Measurements from ENCODE around the gene P4HA2. TPM values are rescaled to one million over a fixed set of nuclear protein-coding genes. Genes with fewer than 3 reads are reported as not detected.

P4HA2 gene
- total and polyA plus RNA-seq, 2 of the 13 experiments (the other 11 are each of a cell fraction or from before 2014, with no cell fraction given): 37.7 to 126 TPM

DNA sequence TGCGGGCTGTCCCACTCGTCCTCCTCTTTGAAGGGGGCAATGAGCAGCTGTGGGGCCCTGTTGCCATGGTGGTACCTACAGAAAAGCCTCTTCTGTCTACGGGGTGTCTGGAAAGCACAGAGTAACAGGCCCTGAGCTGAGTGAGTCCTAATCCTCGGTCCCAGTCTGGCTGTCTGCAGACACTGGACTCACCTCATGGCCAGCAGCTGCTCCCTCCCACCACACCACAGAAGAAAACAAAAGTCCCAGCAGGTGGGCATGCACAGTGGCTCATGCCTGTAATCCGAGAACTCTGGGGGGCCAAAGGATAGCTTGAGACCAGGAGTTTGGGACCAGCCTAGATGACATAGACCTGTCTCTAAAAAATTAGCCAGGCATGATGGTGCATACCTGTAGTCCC is 19.9 kb downstream of the P4HA2 start:
- Histone ChIP-seq H3K4me1 (ENCODE audit: insufficient read depth, low read length) (no peaks in the 10 kb centered on the region), H3K36me3 (replicated peaks in 1 of 2; ENCODE audit: control insufficient read depth in 1 of 2, insufficient read depth in 2 of 2, low read length in 2 of 2) (peaks cover 18 to 68% of the 10 kb centered on the region in 2 experiments), H3K9me3 (ENCODE audit: low read length) (no peaks in the 10 kb centered on the region), H2AFZ (ENCODE audit: low read length) (no peak overlapping the region), H3K4me3 (replicated peaks in 1 of 3; ENCODE audit: insufficient read depth in 1 of 3, low read depth in 2 of 3, low read length in 3 of 3) (no peak overlapping the region), H3K79me2 (ENCODE audit: insufficient read depth, low read length) (no peaks in the 10 kb centered on the region), H3K27me3 (ENCODE audit: control insufficient read depth in 1 of 2, insufficient read depth in 2 of 2, low read length in 2 of 2) (no peaks in the 10 kb centered on the region), H3K27ac (ENCODE audit: extremely low read length, insufficient read depth, low read length) (no peak overlapping the region), H3K4me2 (ENCODE audit: low read depth, low read length) (no peak overlapping the region), H4K20me1 (ENCODE audit: insufficient read depth, low read length) (no peaks in the 10 kb centered on the region), H3K9ac (ENCODE audit: insufficient read depth, low read depth, low read length) (no peak overlapping the region)
- no peak for FAIRE-seq
- WGBS (ENCODE audit: low lambda C conversion rate): 96% methylated on average over 5 of the region's 5 CpGs
- DNase-seq (ENCODE audit: low spot score): no peak
- in situ Hi-C loops (cut with HindIII; ENCODE audit: extremely low pct_ligation_motif_present, low pct_unique_long_range_greater_than_20kb) (no loop called here), intact Hi-C loops (cut with micrococcal nuclease; ENCODE audit: unreplicated experiment) (no loop called here)
- BruUV-seq (replicated peaks): no TSS peak
- ATAC-seq: no peak
- CTCF ChIA-PET (ENCODE audit: low intra/inter-chr PET ratio, low total read pairs): no interaction called here
- POLR2A ChIA-PET: no interaction called here
- TF ChIP-seq, protein P1, sequence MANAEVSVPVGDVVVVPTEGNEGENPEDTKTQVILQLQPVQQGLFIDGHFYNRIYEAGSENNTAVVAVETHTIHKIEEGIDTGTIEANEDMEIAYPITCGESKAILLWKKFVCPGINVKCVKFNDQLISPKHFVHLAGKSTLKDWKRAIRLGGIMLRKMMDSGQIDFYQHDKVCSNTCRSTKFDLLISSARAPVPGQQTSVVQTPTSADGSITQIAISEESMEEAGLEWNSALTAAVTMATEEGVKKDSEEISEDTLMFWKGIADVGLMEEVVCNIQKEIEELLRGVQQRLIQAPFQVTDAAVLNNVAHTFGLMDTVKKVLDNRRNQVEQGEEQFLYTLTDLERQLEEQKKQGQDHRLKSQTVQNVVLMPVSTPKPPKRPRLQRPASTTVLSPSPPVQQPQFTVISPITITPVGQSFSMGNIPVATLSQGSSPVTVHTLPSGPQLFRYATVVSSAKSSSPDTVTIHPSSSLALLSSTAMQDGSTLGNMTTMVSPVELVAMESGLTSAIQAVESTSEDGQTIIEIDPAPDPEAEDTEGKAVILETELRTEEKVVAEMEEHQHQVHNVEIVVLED (CRISPR knock-in tag; IDR thresholded peaks at IDR 0.05; ENCODE audit: borderline replicate concordance): no peak
- TF ChIP-seq KLF12 (CRISPR knock-in tag; IDR thresholded peaks at IDR 0.05; ENCODE audit: borderline replicate concordance) (no peak), ZBTB20 (CRISPR knock-in tag; IDR thresholded peaks at IDR 0.05; ENCODE audit: borderline replicate concordance, low read depth) (no peak), MTF1 (CRISPR knock-in tag; IDR thresholded peaks at IDR 0.05) (no peak), NAIF1 (CRISPR knock-in tag; IDR thresholded peaks at IDR 0.05; ENCODE audit: borderline replicate concordance) (no peak), ZNF296 (CRISPR knock-in tag; conservative IDR thresholded peaks at IDR 0.05) (no peak)
- TF ChIP-seq, protein P2, sequence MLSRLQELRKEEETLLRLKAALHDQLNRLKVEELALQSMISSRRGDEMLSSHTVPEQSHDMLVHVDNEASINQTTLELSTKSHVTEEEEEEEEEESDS (CRISPR knock-in tag; IDR thresholded peaks at IDR 0.05; ENCODE audit: borderline replicate concordance): no peak
- TF ChIP-seq, protein P3, sequence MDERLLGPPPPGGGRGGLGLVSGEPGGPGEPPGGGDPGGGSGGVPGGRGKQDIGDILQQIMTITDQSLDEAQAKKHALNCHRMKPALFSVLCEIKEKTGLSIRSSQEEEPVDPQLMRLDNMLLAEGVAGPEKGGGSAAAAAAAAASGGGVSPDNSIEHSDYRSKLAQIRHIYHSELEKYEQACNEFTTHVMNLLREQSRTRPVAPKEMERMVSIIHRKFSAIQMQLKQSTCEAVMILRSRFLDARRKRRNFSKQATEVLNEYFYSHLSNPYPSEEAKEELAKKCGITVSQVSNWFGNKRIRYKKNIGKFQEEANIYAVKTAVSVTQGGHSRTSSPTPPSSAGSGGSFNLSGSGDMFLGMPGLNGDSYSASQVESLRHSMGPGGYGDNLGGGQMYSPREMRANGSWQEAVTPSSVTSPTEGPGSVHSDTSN (CRISPR knock-in tag; IDR thresholded peaks at IDR 0.05): no peak
- TF ChIP-seq, protein P4, sequence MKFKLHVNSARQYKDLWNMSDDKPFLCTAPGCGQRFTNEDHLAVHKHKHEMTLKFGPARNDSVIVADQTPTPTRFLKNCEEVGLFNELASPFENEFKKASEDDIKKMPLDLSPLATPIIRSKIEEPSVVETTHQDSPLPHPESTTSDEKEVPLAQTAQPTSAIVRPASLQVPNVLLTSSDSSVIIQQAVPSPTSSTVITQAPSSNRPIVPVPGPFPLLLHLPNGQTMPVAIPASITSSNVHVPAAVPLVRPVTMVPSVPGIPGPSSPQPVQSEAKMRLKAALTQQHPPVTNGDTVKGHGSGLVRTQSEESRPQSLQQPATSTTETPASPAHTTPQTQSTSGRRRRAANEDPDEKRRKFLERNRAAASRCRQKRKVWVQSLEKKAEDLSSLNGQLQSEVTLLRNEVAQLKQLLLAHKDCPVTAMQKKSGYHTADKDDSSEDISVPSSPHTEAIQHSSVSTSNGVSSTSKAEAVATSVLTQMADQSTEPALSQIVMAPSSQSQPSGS (CRISPR knock-in tag; IDR thresholded peaks at IDR 0.05): no peak
- TF ChIP-seq, protein P5, sequence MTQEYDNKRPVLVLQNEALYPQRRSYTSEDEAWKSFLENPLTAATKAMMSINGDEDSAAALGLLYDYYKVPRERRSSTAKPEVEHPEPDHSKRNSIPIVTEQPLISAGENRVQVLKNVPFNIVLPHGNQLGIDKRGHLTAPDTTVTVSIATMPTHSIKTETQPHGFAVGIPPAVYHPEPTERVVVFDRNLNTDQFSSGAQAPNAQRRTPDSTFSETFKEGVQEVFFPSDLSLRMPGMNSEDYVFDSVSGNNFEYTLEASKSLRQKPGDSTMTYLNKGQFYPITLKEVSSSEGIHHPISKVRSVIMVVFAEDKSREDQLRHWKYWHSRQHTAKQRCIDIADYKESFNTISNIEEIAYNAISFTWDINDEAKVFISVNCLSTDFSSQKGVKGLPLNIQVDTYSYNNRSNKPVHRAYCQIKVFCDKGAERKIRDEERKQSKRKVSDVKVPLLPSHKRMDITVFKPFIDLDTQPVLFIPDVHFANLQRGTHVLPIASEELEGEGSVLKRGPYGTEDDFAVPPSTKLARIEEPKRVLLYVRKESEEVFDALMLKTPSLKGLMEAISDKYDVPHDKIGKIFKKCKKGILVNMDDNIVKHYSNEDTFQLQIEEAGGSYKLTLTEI (CRISPR knock-in tag; conservative IDR thresholded peaks at IDR 0.05): no peak
- TF ChIP-seq, protein P6, sequence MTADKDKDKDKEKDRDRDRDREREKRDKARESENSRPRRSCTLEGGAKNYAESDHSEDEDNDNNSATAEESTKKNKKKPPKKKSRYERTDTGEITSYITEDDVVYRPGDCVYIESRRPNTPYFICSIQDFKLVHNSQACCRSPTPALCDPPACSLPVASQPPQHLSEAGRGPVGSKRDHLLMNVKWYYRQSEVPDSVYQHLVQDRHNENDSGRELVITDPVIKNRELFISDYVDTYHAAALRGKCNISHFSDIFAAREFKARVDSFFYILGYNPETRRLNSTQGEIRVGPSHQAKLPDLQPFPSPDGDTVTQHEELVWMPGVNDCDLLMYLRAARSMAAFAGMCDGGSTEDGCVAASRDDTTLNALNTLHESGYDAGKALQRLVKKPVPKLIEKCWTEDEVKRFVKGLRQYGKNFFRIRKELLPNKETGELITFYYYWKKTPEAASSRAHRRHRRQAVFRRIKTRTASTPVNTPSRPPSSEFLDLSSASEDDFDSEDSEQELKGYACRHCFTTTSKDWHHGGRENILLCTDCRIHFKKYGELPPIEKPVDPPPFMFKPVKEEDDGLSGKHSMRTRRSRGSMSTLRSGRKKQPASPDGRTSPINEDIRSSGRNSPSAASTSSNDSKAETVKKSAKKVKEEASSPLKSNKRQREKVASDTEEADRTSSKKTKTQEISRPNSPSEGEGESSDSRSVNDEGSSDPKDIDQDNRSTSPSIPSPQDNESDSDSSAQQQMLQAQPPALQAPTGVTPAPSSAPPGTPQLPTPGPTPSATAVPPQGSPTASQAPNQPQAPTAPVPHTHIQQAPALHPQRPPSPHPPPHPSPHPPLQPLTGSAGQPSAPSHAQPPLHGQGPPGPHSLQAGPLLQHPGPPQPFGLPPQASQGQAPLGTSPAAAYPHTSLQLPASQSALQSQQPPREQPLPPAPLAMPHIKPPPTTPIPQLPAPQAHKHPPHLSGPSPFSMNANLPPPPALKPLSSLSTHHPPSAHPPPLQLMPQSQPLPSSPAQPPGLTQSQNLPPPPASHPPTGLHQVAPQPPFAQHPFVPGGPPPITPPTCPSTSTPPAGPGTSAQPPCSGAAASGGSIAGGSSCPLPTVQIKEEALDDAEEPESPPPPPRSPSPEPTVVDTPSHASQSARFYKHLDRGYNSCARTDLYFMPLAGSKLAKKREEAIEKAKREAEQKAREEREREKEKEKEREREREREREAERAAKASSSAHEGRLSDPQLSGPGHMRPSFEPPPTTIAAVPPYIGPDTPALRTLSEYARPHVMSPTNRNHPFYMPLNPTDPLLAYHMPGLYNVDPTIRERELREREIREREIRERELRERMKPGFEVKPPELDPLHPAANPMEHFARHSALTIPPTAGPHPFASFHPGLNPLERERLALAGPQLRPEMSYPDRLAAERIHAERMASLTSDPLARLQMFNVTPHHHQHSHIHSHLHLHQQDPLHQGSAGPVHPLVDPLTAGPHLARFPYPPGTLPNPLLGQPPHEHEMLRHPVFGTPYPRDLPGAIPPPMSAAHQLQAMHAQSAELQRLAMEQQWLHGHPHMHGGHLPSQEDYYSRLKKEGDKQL (CRISPR knock-in tag; IDR thresholded peaks at IDR 0.05; ENCODE audit: low read depth): no peak
